Neuronal stem cell (in vitro differentiated cells): ENCODE measurements around the gene PEX26.

Source experiments
- DNase-seq: peaks from one replicate; pipeline ENCODE4 v3.0.0-alpha.2; 2013; ENCODE audit warnings: low spot score
- H2AFZ ChIP-seq: one replicate; pipeline ENCODE4 v1.6.1; 2013; ENCODE audit warnings: mild to moderate bottlenecking, low read length, inconsistent platforms
- H2AK5ac ChIP-seq: 2 replicates; pipeline ENCODE4 v1.6.1; 2013; ENCODE audit warnings: low read depth, mild to moderate bottlenecking, inconsistent platforms, low read length, moderate library complexity, mixed read lengths
- H2BK120ac ChIP-seq: 2 replicates; pipeline ENCODE4 v1.6.1; 2013; ENCODE audit warnings: low read depth, mild to moderate bottlenecking, inconsistent platforms, low read length, moderate library complexity, mixed read lengths
- H2BK12ac ChIP-seq: one replicate; pipeline ENCODE4 v1.6.1; 2013; ENCODE audit warnings: low read length, inconsistent platforms
- H2BK15ac ChIP-seq: 2 replicates; pipeline ENCODE4 v1.6.1; 2013; ENCODE audit warnings: mild to moderate bottlenecking, low read length, inconsistent platforms, mixed read lengths
- H2BK5ac ChIP-seq: one replicate; pipeline ENCODE4 v1.6.1; 2013; ENCODE audit warnings: inconsistent platforms, mild to moderate bottlenecking, low read length, moderate library complexity
- H3K14ac ChIP-seq: one replicate; pipeline ENCODE4 v1.6.1; 2013; ENCODE audit warnings: low read length, inconsistent platforms
- H3K18ac ChIP-seq: 2 replicates; pipeline ENCODE4 v1.6.1; 2013; ENCODE audit warnings: low read length, inconsistent platforms
- H3K23ac ChIP-seq: 2 replicates; pipeline ENCODE4 v1.6.1; 2013; ENCODE audit warnings: low read depth, mild to moderate bottlenecking, mixed read lengths, low read length, inconsistent platforms; ENCODE audit not compliant: poor library complexity
- H3K27ac ChIP-seq: replicated peaks from 3 replicates; pipeline ENCODE4 v1.5.1; 2013; ENCODE audit warnings: low read length, inconsistent platforms
- H3K27me3 ChIP-seq, 3 experiments: 2 replicates each; pipeline ENCODE4 v1.6.1; 2013; ENCODE audit warnings: low read length in 3 of 3, mild to moderate bottlenecking in 2 of 3, inconsistent platforms in 1 of 3, low read depth in 1 of 3, mixed read lengths in 1 of 3, moderate library complexity in 1 of 3; ENCODE audit not compliant: control insufficient read depth in 3 of 3, insufficient read depth in 3 of 3
- H3K36me3 ChIP-seq, 2 donors: replicated peaks in 1 of 2; 2 replicates each; pipeline ENCODE4 v1.6.1; 2013; ENCODE audit warnings: low read length in 2 of 2; ENCODE audit not compliant: control insufficient read depth in 2 of 2, insufficient read depth in 2 of 2
- H3K4ac ChIP-seq: 2 replicates; pipeline ENCODE4 v1.6.1; 2013; ENCODE audit warnings: inconsistent platforms, mild to moderate bottlenecking, low read length, moderate library complexity
- H3K4me1 ChIP-seq, 2 donors: 1 replicate in 1 of 2; 2 replicates in 1 of 2; pipeline ENCODE4 v1.6.1; 2013; ENCODE audit warnings: low read length in 2 of 2, low read depth in 1 of 2; ENCODE audit not compliant: control insufficient read depth in 2 of 2, insufficient read depth in 1 of 2
- H3K4me2 ChIP-seq: one replicate; pipeline ENCODE4 v1.6.1; 2013; ENCODE audit warnings: mild to moderate bottlenecking, low read length, inconsistent platforms; ENCODE audit not compliant: insufficient read depth, poor library complexity, severe bottlenecking
- H3K4me3 ChIP-seq, 2 donors: 2 replicates each; pipeline ENCODE4 v1.5.1; 2013; ENCODE audit warnings: low read length in 2 of 2, mild to moderate bottlenecking in 2 of 2, inconsistent platforms in 1 of 2, moderate library complexity in 1 of 2
- H3K79me1 ChIP-seq: one replicate; pipeline ENCODE4 v1.6.1; 2013; ENCODE audit warnings: low read depth, mild to moderate bottlenecking, inconsistent platforms, low read length, moderate library complexity
- H3K9ac ChIP-seq: one replicate; pipeline ENCODE4 v1.6.1; 2013; ENCODE audit warnings: mild to moderate bottlenecking, low read depth, low read length, inconsistent platforms; ENCODE audit not compliant: poor library complexity
- H3K9me3 ChIP-seq, 2 donors: replicated peaks in 1 of 2; 2 replicates each; pipeline versions ENCODE3 to v1.6.1; 2013; ENCODE audit warnings: low read length in 2 of 2, mild to moderate bottlenecking in 2 of 2, inconsistent platforms in 1 of 2, low read depth in 1 of 2, mixed read lengths in 1 of 2, moderate library complexity in 1 of 2; ENCODE audit not compliant: control insufficient read depth in 2 of 2, insufficient read depth in 1 of 2
- H4K8ac ChIP-seq: one replicate; pipeline ENCODE4 v1.6.1; 2013; ENCODE audit warnings: low read depth, mild to moderate bottlenecking, inconsistent platforms, low read length, moderate library complexity
- H4K91ac ChIP-seq: one replicate; pipeline ENCODE4 v1.6.1; 2013; ENCODE audit warnings: low read length, low read depth, mild to moderate bottlenecking, inconsistent platforms; ENCODE audit not compliant: poor library complexity
- WGBS, 2 donors: extraction: QIAGEN DNeasy Blood & Tissue Kit; methylation state at CpG; one replicate each; pipeline ENCODE4 v1.1.7; 2013; ENCODE audit warnings: missing lambda C conversion rate in 2 of 2, mixed read lengths in 1 of 2; ENCODE audit not compliant: insufficient read length in 2 of 2, insufficient replicate concordance in 1 of 2; ENCODE audit errors: extremely low coverage in 2 of 2; 5-methylcytosine and 5-hydroxymethylcytosine counted together

The PEX26 gene

GRCh38 chr22:18115906-18116371, 38.1 kb downstream of the PEX26 start:
- H4K91ac ChIP-seq, result no peak overlapping the region
- no peak overlapping the region for H2AK5ac ChIP-seq
- H3K18ac ChIP-seq, result no peak overlapping the region
- H3K4me1 ChIP-seq, result peaks cover 1 to 8% of the 10 kb centered on the region in 2 donors
- WGBS, 2 donors, result no CpG with 5 or more reads among the region's 8 CpGs
- no peak overlapping the region for H3K9ac ChIP-seq
- DNase-seq, result no peak
- H2BK5ac ChIP-seq, result no peak overlapping the region
- no peaks in the 10 kb centered on the region for H3K9me3 ChIP-seq
- no peaks in the 10 kb centered on the region for H3K36me3 ChIP-seq
- H4K8ac ChIP-seq, result no peak overlapping the region
- no peaks in the 10 kb centered on the region for H3K79me1 ChIP-seq
- H3K4ac ChIP-seq, result no peak overlapping the region
- no peak overlapping the region for H3K23ac ChIP-seq
- H2AFZ ChIP-seq, result no peak overlapping the region
- no peak overlapping the region for H3K4me2 ChIP-seq
- H3K27me3 ChIP-seq, result peaks cover 0 to 10% (median 0%) of the 10 kb centered on the region in 3 experiments
- H2BK15ac ChIP-seq, result no peak overlapping the region
- no peak overlapping the region for H2BK120ac ChIP-seq
- no peak overlapping the region for H3K4me3 ChIP-seq
- H3K27ac ChIP-seq, result no peak overlapping the region
- no peak overlapping the region for H3K14ac ChIP-seq
- no peak overlapping the region for H2BK12ac ChIP-seq

DNA sequence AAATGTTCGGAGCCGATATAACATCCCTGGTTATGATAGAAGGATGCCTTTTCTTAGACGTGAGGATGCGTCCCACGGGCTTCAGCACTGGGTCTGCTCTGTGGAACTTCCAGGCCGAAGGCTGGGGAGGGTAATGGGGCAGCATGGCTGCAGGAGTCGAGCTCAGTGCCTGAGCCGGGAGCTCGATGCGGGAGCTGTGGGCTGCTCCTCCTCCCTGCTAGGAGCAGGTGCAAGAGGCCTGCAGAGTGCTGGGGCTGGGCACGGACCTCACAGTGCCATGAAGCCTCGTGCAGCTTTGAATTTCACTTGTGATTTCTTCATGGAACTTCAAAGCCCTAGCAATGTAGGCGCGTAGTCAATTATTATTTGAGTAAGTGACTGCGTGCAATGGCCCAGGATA, 38.8 kb downstream of the PEX26 start:
- no peak overlapping the region for H3K9ac ChIP-seq
- no peak for DNase-seq
- no peak overlapping the region for H2AFZ ChIP-seq
- H2BK15ac ChIP-seq, result no peak overlapping the region
- no peak overlapping the region for H4K8ac ChIP-seq
- H4K91ac ChIP-seq, result no peak overlapping the region
- H2BK12ac ChIP-seq, result no peak overlapping the region
- no peak overlapping the region for H2AK5ac ChIP-seq
- H2BK5ac ChIP-seq, result no peak overlapping the region
- no peak overlapping the region for H2BK120ac ChIP-seq
- WGBS, 2 donors, result no CpG with 5 or more reads among the region's 15 CpGs
- H3K4me2 ChIP-seq, result no peak overlapping the region
- H3K27me3 ChIP-seq, result peaks cover 0 to 3% (median 0%) of the 10 kb centered on the region in 3 experiments
- H3K79me1 ChIP-seq, result no peaks in the 10 kb centered on the region
- H3K27ac ChIP-seq, result no peak overlapping the region
- H3K14ac ChIP-seq, result peak overlapping the region; percentile 42
- H3K4ac ChIP-seq, result no peak overlapping the region
- no peaks in the 10 kb centered on the region for H3K9me3 ChIP-seq
- H3K4me3 ChIP-seq, result no peak overlapping the region
- no peak overlapping the region for H3K18ac ChIP-seq
- H3K36me3 ChIP-seq, result no peaks in the 10 kb centered on the region
- peaks cover 6 to 9% of the 10 kb centered on the region in 2 donors for H3K4me1 ChIP-seq
- no peak overlapping the region for H3K23ac ChIP-seq

- H3K4ac ChIP-seq, result no peak overlapping the region
- H3K4me1 ChIP-seq, result peaks cover 9 to 11% of the 10 kb centered on the region in 2 donors
- H3K4me2 ChIP-seq, result no peak overlapping the region
- no peak overlapping the region for H3K27ac ChIP-seq
- no CpG with 5 or more reads among the region's 9 CpGs for WGBS, 2 donors
- H3K23ac ChIP-seq, result no peak overlapping the region
- no peak overlapping the region for H4K91ac ChIP-seq
- no peaks in the 10 kb centered on the region for H3K36me3 ChIP-seq
- no peak overlapping the region for H2AK5ac ChIP-seq
- H3K27me3 ChIP-seq, result no peaks in the 10 kb centered on the region
- no peak overlapping the region for H3K9ac ChIP-seq
- H3K18ac ChIP-seq, result no peak overlapping the region
- H2BK120ac ChIP-seq, result no peak overlapping the region
- no peak overlapping the region for H4K8ac ChIP-seq
- no peak overlapping the region for H3K14ac ChIP-seq
- no peak overlapping the region for H3K4me3 ChIP-seq
- no peak overlapping the region for H2BK15ac ChIP-seq
- H2BK12ac ChIP-seq, result no peak overlapping the region
- no peaks in the 10 kb centered on the region for H3K79me1 ChIP-seq
- DNase-seq, result no peak
- H2BK5ac ChIP-seq, result no peak overlapping the region
- no peaks in the 10 kb centered on the region for H3K9me3 ChIP-seq
- no peak overlapping the region for H2AFZ ChIP-seq
Measured at GRCh38 chr22:18118345-18118915, 40.6 kb downstream of the PEX26 start.

- Histone ChIP-seq H2BK12ac (no peak overlapping the region), H3K27me3 (no peaks in the 10 kb centered on the region), H3K4me1 (peaks cover 9 to 11% of the 10 kb centered on the region in 2 donors), H3K18ac (no peak overlapping the region), H3K27ac (no peak overlapping the region), H3K4ac (no peak overlapping the region), H4K8ac (no peak overlapping the region), H3K14ac (no peak overlapping the region), H2BK5ac (no peak overlapping the region), H3K9ac (no peak overlapping the region), H3K36me3 (no peaks in the 10 kb centered on the region), H2BK15ac (no peak overlapping the region), H2BK120ac (no peak overlapping the region), H3K23ac (no peak overlapping the region), H4K91ac (no peak overlapping the region), H3K4me3 (no peak overlapping the region), H2AK5ac (no peak overlapping the region), H3K9me3 (no peaks in the 10 kb centered on the region), H3K4me2 (no peak overlapping the region), H2AFZ (no peak overlapping the region), H3K79me1 (no peaks in the 10 kb centered on the region)
- DNase-seq, result no peak
- no CpG with 5 or more reads among the region's 18 CpGs for WGBS, 2 donors
Measured at GRCh38 chr22:18119409-18120110, 41.8 kb downstream of the PEX26 start.
